ENCODE data around the gene DCST2. TPM values are rescaled to one million over a fixed set of nuclear protein-coding genes. Genes with fewer than 3 reads are reported as not detected.

DCST2 gene
- total and polyA plus RNA-seq, 4 donors = 0.31 to 1.7 (median 1.2) TPM

DNA sequence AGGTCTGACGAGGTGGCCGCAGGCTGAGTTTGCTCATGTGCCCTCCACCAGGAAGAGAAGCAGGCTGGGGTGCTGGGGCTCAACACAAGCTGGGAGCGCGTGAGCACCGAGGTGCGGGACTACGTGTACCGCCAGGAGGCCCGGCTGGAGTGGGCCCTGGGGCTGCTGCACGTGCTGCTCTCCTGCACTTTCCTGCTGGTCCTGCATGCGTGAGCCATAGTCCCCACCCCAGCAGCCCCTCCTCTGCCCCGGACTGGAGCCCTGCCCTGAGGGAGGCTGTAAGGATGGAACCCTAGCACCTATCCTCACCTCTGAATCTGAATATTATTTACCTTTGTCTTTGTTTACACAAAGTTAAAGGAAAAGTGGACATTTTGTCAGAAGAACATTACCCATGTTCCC lies 9.7 kb upstream of the DCST2 start:
- Histone ChIP-seq H3K4me1 (ENCODE audit: control insufficient read depth in 5 of 5, insufficient read depth in 5 of 5, low read length in 5 of 5) (peaks cover 0 to 7% (median 4%) of the 10 kb centered on the region in 5 donors), H3K9ac (ENCODE audit: insufficient read depth in 1 of 2, low read length in 2 of 2) (no peak overlapping the region), H3K36me3 (ENCODE audit: control insufficient read depth in 4 of 4, insufficient read depth in 4 of 4, low read length in 4 of 4) (no peaks in the 10 kb centered on the region), H3K4me3 (no peak overlapping the region), H3K27me3 (ENCODE audit: control insufficient read depth in 3 of 3, insufficient read depth in 3 of 3, low read length in 2 of 3) (no peaks in the 10 kb centered on the region), H3K27ac (ENCODE audit: low read depth in 1 of 2, low read length in 1 of 2) (no peak overlapping the region), H3K9me3 (ENCODE audit: control insufficient read depth in 4 of 4, insufficient read depth in 3 of 4, low read length in 3 of 4) (no peaks in the 10 kb centered on the region)
- TF ChIP-seq, protein P1, sequence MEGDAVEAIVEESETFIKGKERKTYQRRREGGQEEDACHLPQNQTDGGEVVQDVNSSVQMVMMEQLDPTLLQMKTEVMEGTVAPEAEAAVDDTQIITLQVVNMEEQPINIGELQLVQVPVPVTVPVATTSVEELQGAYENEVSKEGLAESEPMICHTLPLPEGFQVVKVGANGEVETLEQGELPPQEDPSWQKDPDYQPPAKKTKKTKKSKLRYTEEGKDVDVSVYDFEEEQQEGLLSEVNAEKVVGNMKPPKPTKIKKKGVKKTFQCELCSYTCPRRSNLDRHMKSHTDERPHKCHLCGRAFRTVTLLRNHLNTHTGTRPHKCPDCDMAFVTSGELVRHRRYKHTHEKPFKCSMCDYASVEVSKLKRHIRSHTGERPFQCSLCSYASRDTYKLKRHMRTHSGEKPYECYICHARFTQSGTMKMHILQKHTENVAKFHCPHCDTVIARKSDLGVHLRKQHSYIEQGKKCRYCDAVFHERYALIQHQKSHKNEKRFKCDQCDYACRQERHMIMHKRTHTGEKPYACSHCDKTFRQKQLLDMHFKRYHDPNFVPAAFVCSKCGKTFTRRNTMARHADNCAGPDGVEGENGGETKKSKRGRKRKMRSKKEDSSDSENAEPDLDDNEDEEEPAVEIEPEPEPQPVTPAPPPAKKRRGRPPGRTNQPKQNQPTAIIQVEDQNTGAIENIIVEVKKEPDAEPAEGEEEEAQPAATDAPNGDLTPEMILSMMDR (IDR thresholded peaks at IDR 0.05; ENCODE audit: control extremely low read depth, extremely low read depth) = no peak
- 75 to 93% methylated on average over 12 of the region's 12 CpGs for WGBS, 2 donors
- DNase-seq = no peak
- no peak for ATAC-seq (ENCODE audit: insufficient read depth, low FRiP score)

DNA sequence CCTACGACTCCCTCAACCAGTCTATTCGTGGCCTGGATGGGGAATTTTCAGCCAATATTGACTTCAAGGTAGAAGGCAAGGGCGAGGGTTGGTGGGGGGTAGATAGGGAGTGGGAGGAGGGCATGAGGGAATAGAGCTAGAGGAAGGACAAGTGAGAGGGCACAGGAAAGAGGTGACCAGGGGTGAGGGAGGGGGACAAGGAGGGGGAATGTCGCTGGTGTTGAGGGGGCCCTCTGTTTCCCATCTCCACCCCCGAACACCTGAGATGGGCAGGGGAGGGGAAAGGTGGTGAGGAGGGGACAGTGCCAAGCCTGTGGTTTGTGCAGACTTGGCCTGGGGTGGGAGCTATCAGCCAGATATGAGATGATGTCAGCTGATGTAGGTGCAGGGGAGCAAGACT lies 9.2 kb upstream of the DCST2 start:
- Histone ChIP-seq H3K9ac (ENCODE audit: insufficient read depth in 1 of 2, low read length in 2 of 2) (no peak overlapping the region), H3K4me3 (no peak overlapping the region), H3K27me3 (ENCODE audit: control insufficient read depth in 3 of 3, insufficient read depth in 3 of 3, low read length in 2 of 3) (no peaks in the 10 kb centered on the region), H3K27ac (ENCODE audit: low read depth in 1 of 2, low read length in 1 of 2) (no peak overlapping the region), H3K9me3 (ENCODE audit: control insufficient read depth in 4 of 4, insufficient read depth in 3 of 4, low read length in 3 of 4) (no peaks in the 10 kb centered on the region), H3K36me3 (ENCODE audit: control insufficient read depth in 4 of 4, insufficient read depth in 4 of 4, low read length in 4 of 4) (no peaks in the 10 kb centered on the region), H3K4me1 (ENCODE audit: control insufficient read depth in 5 of 5, insufficient read depth in 5 of 5, low read length in 5 of 5) (peaks cover 0 to 7% (median 4%) of the 10 kb centered on the region in 5 donors)
- DNase-seq (no peak), ATAC-seq (ENCODE audit: insufficient read depth, low FRiP score) (no peak)
- TF ChIP-seq, protein P1 (IDR thresholded peaks at IDR 0.05; ENCODE audit: control extremely low read depth, extremely low read depth) = no peak
- WGBS, 2 donors = 83 to 86% methylated on average over 5 of the region's 5 CpGs

DNA sequence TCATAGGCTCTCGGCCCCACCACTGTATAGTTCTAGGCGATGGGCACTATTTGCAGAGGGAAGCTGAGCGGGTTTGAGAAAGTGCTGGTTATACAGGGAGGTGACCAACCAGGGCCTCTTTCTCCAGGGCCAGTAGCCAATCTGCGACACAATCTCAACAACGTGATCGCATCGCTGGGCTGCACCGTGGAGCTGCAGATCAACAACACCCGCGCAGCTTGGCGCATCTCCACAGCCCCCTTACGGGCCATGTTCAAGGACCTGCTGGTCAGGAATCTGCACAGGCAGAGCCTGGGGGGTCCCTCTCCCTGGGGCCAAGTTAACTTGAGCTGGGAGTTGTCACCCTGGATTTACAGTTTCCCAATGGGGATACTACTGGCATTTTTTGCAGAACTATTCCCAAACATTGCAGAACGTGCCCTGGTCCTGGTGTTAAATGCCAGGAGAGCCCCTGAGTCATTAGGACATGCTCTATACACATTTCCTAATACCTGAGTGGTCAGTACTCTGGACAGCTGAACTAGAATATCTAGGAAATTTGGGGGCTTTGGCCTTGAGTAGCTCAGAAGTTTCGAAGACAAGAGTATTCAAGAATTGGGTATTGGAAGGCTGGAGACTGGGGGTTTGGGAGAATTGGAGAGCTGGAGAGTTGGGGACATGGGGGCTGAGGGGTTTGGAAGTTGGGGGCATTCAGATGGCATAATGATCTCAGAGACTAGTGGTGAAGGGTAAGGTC lies 6.9 kb upstream of the DCST2 start:
- peaks cover 0 to 8% (median 4%) of the 10 kb centered on the region in 5 donors for H3K4me1 ChIP-seq (ENCODE audit: control insufficient read depth in 5 of 5, insufficient read depth in 5 of 5, low read length in 5 of 5)
- WGBS, 2 donors = 91 to 92% methylated on average over 14 of the region's 14 CpGs
- H3K9ac ChIP-seq (ENCODE audit: insufficient read depth in 1 of 2, low read length in 2 of 2) = no peak overlapping the region
- H3K9me3 ChIP-seq (ENCODE audit: control insufficient read depth in 4 of 4, insufficient read depth in 3 of 4, low read length in 3 of 4) = no peaks in the 10 kb centered on the region
- H3K4me3 ChIP-seq = no peak overlapping the region
- no peaks in the 10 kb centered on the region for H3K27me3 ChIP-seq (ENCODE audit: control insufficient read depth in 3 of 3, insufficient read depth in 3 of 3, low read length in 2 of 3)
- DNase-seq (no peak), ATAC-seq (ENCODE audit: insufficient read depth, low FRiP score) (no peak)
- TF ChIP-seq, protein P1 (IDR thresholded peaks at IDR 0.05; ENCODE audit: control extremely low read depth, extremely low read depth) = no peak
- no peaks in the 10 kb centered on the region for H3K36me3 ChIP-seq (ENCODE audit: control insufficient read depth in 4 of 4, insufficient read depth in 4 of 4, low read length in 4 of 4)
- no peak overlapping the region for H3K27ac ChIP-seq (ENCODE audit: low read depth in 1 of 2, low read length in 1 of 2)

DNA sequence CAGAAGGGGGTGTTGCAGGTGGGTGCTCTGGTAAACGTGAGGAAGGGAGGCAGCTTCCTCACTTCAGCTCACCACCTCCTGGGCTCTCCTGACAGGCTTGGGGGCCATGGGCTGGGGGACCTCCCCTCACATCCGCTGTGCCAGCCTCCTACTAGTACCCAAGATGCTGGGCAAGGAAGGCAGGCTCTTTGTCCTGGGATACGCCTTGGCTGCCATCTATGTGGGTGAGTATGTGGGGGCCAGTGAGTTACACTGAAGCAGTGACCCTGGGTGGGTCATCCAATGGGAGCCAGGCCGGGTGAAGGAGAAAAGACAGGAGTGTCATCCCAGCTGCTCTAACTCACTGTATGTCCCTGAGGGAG lies 5.7 kb upstream of the DCST2 start:
- H3K27ac ChIP-seq (ENCODE audit: low read depth in 1 of 2, low read length in 1 of 2) = no peak overlapping the region
- no peak for DNase-seq

More for the DNA sequence above, 5.7 kb upstream of the DCST2 start:
- Histone ChIP-seq H3K36me3 (ENCODE audit: control insufficient read depth in 4 of 4, insufficient read depth in 4 of 4, low read length in 4 of 4) (no peaks in the 10 kb centered on the region), H3K9me3 (ENCODE audit: control insufficient read depth in 4 of 4, insufficient read depth in 3 of 4, low read length in 3 of 4) (no peaks in the 10 kb centered on the region), H3K27me3 (ENCODE audit: control insufficient read depth in 3 of 3, insufficient read depth in 3 of 3, low read length in 2 of 3) (no peaks in the 10 kb centered on the region), H3K9ac (ENCODE audit: insufficient read depth in 1 of 2, low read length in 2 of 2) (no peak overlapping the region), H3K4me3 (no peak overlapping the region), H3K4me1 (ENCODE audit: control insufficient read depth in 5 of 5, insufficient read depth in 5 of 5, low read length in 5 of 5) (peaks cover 0 to 5% (median 0%) of the 10 kb centered on the region in 5 donors)
- no peak for ATAC-seq (ENCODE audit: insufficient read depth, low FRiP score)
- 66 to 75% methylated on average over 4 of the region's 4 CpGs for WGBS, 2 donors
- TF ChIP-seq, protein P1 (IDR thresholded peaks at IDR 0.05; ENCODE audit: control extremely low read depth, extremely low read depth) = no peak
